A673 (cell line): Measurements from ENCODE around the gene GUCA1A.

Source experiments
- CTCF ChIP-seq: fragments of 300-800, 200-600 bp; sonication (generic); conservative IDR thresholded peaks from 2 replicates; pipeline ENCODE4 v1.5.1; 2017; ENCODE audit warnings: low read depth, mild to moderate bottlenecking, antibody characterized with exemption, low read length, moderate library complexity, mixed read lengths
- EZH2 ChIP-seq: fragments of 200-600 bp; sonication (generic); IDR thresholded peaks from 2 replicates; pipeline ENCODE4 v1.6.1; 2017; ENCODE audit warnings: borderline replicate concordance, low read depth, mild to moderate bottlenecking, mixed read lengths, antibody characterized with exemption, low read length; ENCODE audit not compliant: poor library complexity, severe bottlenecking

- TF ChIP-seq CTCF (no peak), EZH2 (no peak)
These were observed 4.6 kb downstream of the GUCA1A start for GRCh38 chr6:42177514-42178364.
